DND-41 (cell line): ENCODE data around the gene PEPD.

Source experiments
- ATAC-seq: fragments of 200-7000 bp; cut with Tn5 transposase; 3 replicates; pipeline ENCODE4 v1.9.1; 2021; ENCODE audit warnings: low read depth; ENCODE audit not compliant: insufficient read depth
- DNase-seq: peaks from one replicate; pipeline ENCODE4 v3.0.0-alpha.2; 2020
- H2AFZ ChIP-seq: 2 replicates; pipeline ENCODE4 v1.6.0; 2012; ENCODE audit warnings: low read depth, low read length
- H3K27ac ChIP-seq: 2 replicates; pipeline ENCODE4 v1.5.1; 2012; ENCODE audit warnings: low read length, inconsistent platforms
- H3K27me3 ChIP-seq: fragments of 200-600 bp; sonication (generic); 2 replicates; pipeline ENCODE4 v1.6.0; 2012; ENCODE audit warnings: low read length, mild to moderate bottlenecking, inconsistent platforms; ENCODE audit not compliant: insufficient read depth, poor library complexity
- H3K36me3 ChIP-seq: 2 replicates; pipeline ENCODE4 v1.5.1; 2012; ENCODE audit warnings: low read length, inconsistent platforms; ENCODE audit not compliant: insufficient read depth
- H3K4me1 ChIP-seq: 2 replicates; pipeline ENCODE4 v1.5.1; 2012; ENCODE audit warnings: mild to moderate bottlenecking, low read length; ENCODE audit not compliant: insufficient read depth
- H3K4me2 ChIP-seq: 2 replicates; pipeline ENCODE4 v1.6.0; 2012; ENCODE audit warnings: mild to moderate bottlenecking, moderate library complexity, low read length, inconsistent platforms; ENCODE audit not compliant: insufficient read depth
- H3K4me3 ChIP-seq, 2 experiments: fragments of 200-600 bp in 1 of 2; shearing (Covaris generic) in 1 of 2; 2 replicates each; pipeline ENCODE4 v1.5.1; 2012 to 2016; ENCODE audit warnings: inconsistent platforms in 2 of 2, low read length in 2 of 2, mild to moderate bottlenecking in 2 of 2, low read depth in 1 of 2, moderate library complexity in 1 of 2
- H3K79me2 ChIP-seq: 2 replicates; pipeline ENCODE4 v1.6.0; 2012; ENCODE audit warnings: low read length, inconsistent platforms; ENCODE audit not compliant: insufficient read depth
- H3K9ac ChIP-seq: 2 replicates; pipeline ENCODE4 v1.6.0; 2012; ENCODE audit warnings: low read depth, mild to moderate bottlenecking, inconsistent platforms, low read length, moderate library complexity
- H3K9me3 ChIP-seq: 2 replicates; pipeline ENCODE4 v1.5.1; 2012; ENCODE audit warnings: low read length, moderate library complexity, mild to moderate bottlenecking, inconsistent platforms; ENCODE audit not compliant: insufficient read depth, severe bottlenecking
- H4K20me1 ChIP-seq: 2 replicates; pipeline ENCODE4 v1.6.0; 2012; ENCODE audit warnings: low read length; ENCODE audit not compliant: insufficient read depth
- CTCF ChIP-seq: IDR thresholded peaks from 2 replicates; pipeline ENCODE4 v1.5.1; 2012; ENCODE audit warnings: borderline replicate concordance, low read length, moderate library complexity, mild to moderate bottlenecking; ENCODE audit not compliant: poor library complexity, severe bottlenecking; ENCODE audit errors: extremely low read depth
- EZH2 ChIP-seq: IDR thresholded peaks from 3 replicates; pipeline ENCODE4 v1.6.1; 2012; ENCODE audit warnings: borderline replicate concordance, low read depth, mild to moderate bottlenecking, moderate library complexity, low read length, inconsistent platforms; ENCODE audit not compliant: severe bottlenecking

The PEPD gene

GRCh38 chr19:33472691-33473652 is 48.6 kb downstream of the PEPD start:
- no peak overlapping the region for H2AFZ ChIP-seq
- H3K27me3 ChIP-seq = no peaks in the 10 kb centered on the region
- H3K79me2 ChIP-seq = no peaks in the 10 kb centered on the region
- no peaks in the 10 kb centered on the region for H3K4me1 ChIP-seq
- no peaks in the 10 kb centered on the region for H3K9me3 ChIP-seq
- H3K4me3 ChIP-seq = no peak overlapping the region
- DNase-seq (no peak), ATAC-seq (no peak)
- no peak overlapping the region for H3K27ac ChIP-seq
- no peak for TF ChIP-seq CTCF
- no peak for TF ChIP-seq EZH2
- no peak overlapping the region for H3K4me2 ChIP-seq
- no peak overlapping the region for H3K9ac ChIP-seq
- H3K36me3 ChIP-seq = peaks cover 4% of the 10 kb centered on the region; the same call in 1 of the 2 replicates
- 0 out of 2 replicates have a peak, but pooled peaks cover 6% of the 10 kb centered on the region for H4K20me1 ChIP-seq

- H3K4me2 ChIP-seq = no peak overlapping the region
- TF ChIP-seq CTCF = no peak
- TF ChIP-seq EZH2 = no peak
- ATAC-seq = no peak
- no peak overlapping the region for H3K9ac ChIP-seq
- DNase-seq = no peak
- H3K79me2 ChIP-seq = no peaks in the 10 kb centered on the region
- no peaks in the 10 kb centered on the region for H3K27me3 ChIP-seq
- no peaks in the 10 kb centered on the region for H3K36me3 ChIP-seq
- no peaks in the 10 kb centered on the region for H3K9me3 ChIP-seq
- H3K27ac ChIP-seq = no peak overlapping the region
- H2AFZ ChIP-seq = no peak overlapping the region
- H4K20me1 ChIP-seq = 0 out of 2 replicates have a peak, but pooled peaks cover 6% of the 10 kb centered on the region
- H3K4me1 ChIP-seq = no peaks in the 10 kb centered on the region
- no peak overlapping the region for H3K4me3 ChIP-seq
These were observed 49.4 kb downstream of the PEPD start for GRCh38 chr19:33472226-33472625.

GRCh38 chr19:33471111-33471996 is 50.2 kb downstream of the PEPD start:
- H4K20me1 ChIP-seq = 0 out of 2 replicates have a peak, but pooled peaks cover 6% of the 10 kb centered on the region
- no peak overlapping the region for H3K4me2 ChIP-seq
- no peak overlapping the region for H3K27ac ChIP-seq
- no peak for DNase-seq
- TF ChIP-seq EZH2 = no peak
- no peak for TF ChIP-seq CTCF
- no peaks in the 10 kb centered on the region for H3K4me1 ChIP-seq
- H3K27me3 ChIP-seq = no peaks in the 10 kb centered on the region
- no peaks in the 10 kb centered on the region for H3K79me2 ChIP-seq
- no peak overlapping the region for H3K9ac ChIP-seq
- no peaks in the 10 kb centered on the region for H3K9me3 ChIP-seq
- ATAC-seq = no peak
- H3K4me3 ChIP-seq = no peak overlapping the region
- H2AFZ ChIP-seq = no peak overlapping the region
- H3K36me3 ChIP-seq = no peaks in the 10 kb centered on the region
